GM12878 (cell line): ENCODE data around the gene PHF14. TPM values are rescaled to one million over a fixed set of nuclear protein-coding genes. Genes with fewer than 3 reads are reported as not detected.

Source experiments
- ATF7 ChIP-seq: fragments of 450-650 bp; IDR thresholded peaks from 2 replicates; pipeline ENCODE4 v1.6.1; 2016; ENCODE audit warnings: low read depth, mild to moderate bottlenecking
- CBFB ChIP-seq: IDR thresholded peaks from 2 replicates; pipeline ENCODE4 v1.6.1; 2016; ENCODE audit warnings: antibody characterized with exemption, low read depth
- CEBPB ChIP-seq, 2 experiments: fragments of 150-350 bp in 1 of 2; IDR thresholded peaks; 2 replicates each; pipeline ENCODE4 v1.6.1; 2012 to 2014; ENCODE audit warnings: low read depth in 2 of 2, low read length in 2 of 2, borderline replicate concordance in 1 of 2, inconsistent platforms in 1 of 2
- DPF2 ChIP-seq: fragments of 450-650 bp; IDR thresholded peaks from 2 replicates; pipeline ENCODE4 v1.6.1; 2017; ENCODE audit warnings: mild to moderate bottlenecking
- E4F1 ChIP-seq: fragments of 450-650 bp; IDR thresholded peaks from 2 replicates; pipeline ENCODE4 v1.6.1; 2018; ENCODE audit warnings: borderline replicate concordance, mild to moderate bottlenecking; ENCODE audit not compliant: partially characterized antibody
- FOXK2 ChIP-seq: fragments of 450-650 bp; IDR thresholded peaks from 2 replicates; pipeline ENCODE4 v1.6.1; 2017; ENCODE audit warnings: mild to moderate bottlenecking, moderate library complexity
- IKZF2 ChIP-seq, 2 experiments: fragments of 450-650 bp; IDR thresholded peaks; 2 replicates each; pipeline ENCODE4 v1.6.1; 2017; ENCODE audit warnings: mild to moderate bottlenecking in 2 of 2, moderate library complexity in 2 of 2
- JUNB ChIP-seq: IDR thresholded peaks from 2 replicates; pipeline ENCODE4 v1.6.1; 2016; ENCODE audit warnings: antibody characterized with exemption, mild to moderate bottlenecking
- NFYA ChIP-seq: IDR thresholded peaks from 2 replicates; pipeline ENCODE4 v1.6.1; 2011; ENCODE audit warnings: low read depth, mild to moderate bottlenecking, low read length, improper control_type of control experiment, borderline replicate concordance
- PKNOX1 ChIP-seq: fragments of 450-650 bp; IDR thresholded peaks from 2 replicates; pipeline ENCODE4 v1.6.1; 2016; ENCODE audit warnings: mild to moderate bottlenecking
- RAD21 ChIP-seq: IDR thresholded peaks from 2 replicates; pipeline ENCODE4 v1.6.1; 2011; ENCODE audit warnings: mild to moderate bottlenecking, low read depth, low read length, moderate library complexity; ENCODE audit not compliant: insufficient read depth
- RUNX3 ChIP-seq: IDR thresholded peaks from 2 replicates; pipeline ENCODE4 v1.6.1; 2012; ENCODE audit warnings: low read length, inconsistent platforms
- SUPT20H ChIP-seq: IDR thresholded peaks from 2 replicates; pipeline ENCODE4 v1.6.1; 2011; ENCODE audit warnings: low read depth, mild to moderate bottlenecking, low read length, moderate library complexity, borderline replicate concordance; ENCODE audit not compliant: control insufficient read depth
- YY1 ChIP-seq: IDR thresholded peaks from 2 replicates; pipeline ENCODE4 v1.6.1; 2011; ENCODE audit warnings: low read depth, mild to moderate bottlenecking, low read length
- ZNF217 ChIP-seq: fragments of 450-650 bp; IDR thresholded peaks from 2 replicates; pipeline ENCODE4 v1.6.1; 2017; ENCODE audit warnings: antibody characterized with exemption, mild to moderate bottlenecking
- ZNF274 ChIP-seq: IDR thresholded peaks from one replicate; pipeline ENCODE4 v1.8.0; 2011; ENCODE audit not compliant: insufficient read length, insufficient read depth
- ZNF622 ChIP-seq: fragments of 450-650 bp; IDR thresholded peaks from 2 replicates; pipeline ENCODE4 v1.6.1; 2017; ENCODE audit warnings: mild to moderate bottlenecking, inconsistent platforms
- ZSCAN29 ChIP-seq: fragments of 450-650 bp; IDR thresholded peaks from 2 replicates; pipeline ENCODE4 v1.6.1; 2017; ENCODE audit warnings: mild to moderate bottlenecking, moderate library complexity
- polyA plus RNA-seq, 11 experiments: library from polyadenylated mRNA; depleted of rRNA in 4 of 11; unstranded in 6 of 11; stranded (reverse) in 5 of 11; fragments of >200 nt; fragmentation: Nextera tagmentation in 4 of 11; fragmentation: Illumina TruSeq in 1 of 11; extraction: Ambion mirVana in 4 of 11; extraction: Trizol in 1 of 11; gene quantifications; 1 replicate in 1 of 11; 2 replicates in 10 of 11; pipeline versions ENCODE4 v1.2.1 to v1.2.3, GENCODE V29; 2011 to 2016; ENCODE audit warnings: inconsistent platforms in 2 of 11, missing spikeins in 2 of 11, low read depth in 1 of 11
- total RNA-seq, 4 experiments: library from RNA; depleted of rRNA in 3 of 4; stranded (reverse); fragments of >200 nt in 3 of 4; fragmentation: Illumina TruSeq in 1 of 4; extraction: Trizol in 1 of 4; gene quantifications; 2 replicates each; pipeline versions ENCODE4 v1.2.1 to v1.2.3, GENCODE V29; 2013 to 2021
- TF ChIP-seq, protein P1 (sequence below): fragments of 450-650 bp; IDR thresholded peaks from 2 replicates; pipeline ENCODE4 v1.6.1; 2018; ENCODE audit warnings: mild to moderate bottlenecking, low read depth, moderate library complexity; ENCODE audit not compliant: partially characterized antibody
- TF ChIP-seq, protein P2 (sequence below): fragments of 450-650 bp; IDR thresholded peaks from 2 replicates; pipeline ENCODE4 v1.6.1; 2017; ENCODE audit warnings: mild to moderate bottlenecking
- TF ChIP-seq, protein P3 (sequence below): IDR thresholded peaks from 2 replicates; pipeline ENCODE4 v1.6.1; 2012; ENCODE audit warnings: low read depth, low read length, improper control_type of control experiment

PHF14 gene
- total and polyA plus RNA-seq, 10 of the 15 experiments (the other 5 are each of a cell fraction or from before 2014, with no cell fraction given) = 21.3 to 47.1 (median 29.9) TPM

DNA sequence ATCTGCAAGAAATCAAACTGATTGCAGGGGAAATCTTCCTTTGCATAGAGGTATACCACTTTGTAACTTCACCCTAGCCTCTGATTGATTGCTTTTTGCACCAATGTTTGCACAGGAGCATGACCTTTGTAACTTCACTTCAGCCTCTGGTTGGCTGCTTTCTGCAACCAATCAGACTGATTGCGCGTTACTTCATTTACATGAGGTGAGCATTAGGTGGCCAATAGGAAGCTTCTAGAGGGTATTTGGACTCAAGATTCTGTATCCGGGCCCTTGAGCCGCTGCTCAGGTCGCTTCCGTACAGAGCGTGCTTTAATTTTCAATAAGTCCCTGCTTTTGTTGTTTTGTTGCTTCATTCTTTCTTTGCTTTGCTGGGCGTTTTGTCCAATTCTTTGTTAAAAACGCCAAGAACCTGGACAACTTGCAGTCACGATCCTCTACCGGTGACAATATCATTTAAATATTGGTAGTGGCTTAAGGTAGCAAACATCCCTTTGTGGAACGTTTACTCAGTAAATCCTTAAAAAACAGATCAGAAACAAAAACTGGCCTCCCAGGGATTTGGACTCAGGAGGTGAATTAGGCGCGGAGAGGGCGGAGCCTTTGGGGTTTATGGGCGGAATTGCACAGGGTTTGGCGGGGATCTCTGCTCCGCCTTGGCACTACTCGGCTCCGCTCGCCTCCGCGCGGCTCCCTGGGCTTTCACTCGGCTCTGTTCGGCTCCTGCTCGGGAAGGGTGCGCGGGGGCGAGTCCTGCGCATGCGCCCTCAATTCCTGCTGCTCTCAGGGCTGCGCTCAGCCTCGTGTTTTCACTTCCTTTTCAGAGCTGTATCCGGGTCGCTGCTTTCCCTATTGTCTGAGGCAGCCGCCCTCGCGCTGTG lies at the start of gene PHF14 (continued):
- TF ChIP-seq SUPT20H (no peak), DPF2 (no peak), ZNF622 (no peak), YY1 (0 out of 2 replicates have a peak, but pooled peaks have one; percentile 38), FOXK2 (no peak), JUNB (0 out of 2 replicates have a peak, but pooled peaks have one; percentile 1), RUNX3 (no peak; the same call in 1 of the 2 replicates), ZNF217 (no peak), ZSCAN29 (no peak), ATF7 (no peak), E4F1 (no peak), CBFB (0 out of 2 replicates have a peak, but pooled peaks have one; percentile 45), NFYA (no peak), IKZF2 (IDR thresholded peaks at IDR 0.05) (no peak), CEBPB (IDR thresholded peaks at IDR 0.05; ENCODE audit: borderline replicate concordance in 1 of 2, low read depth in 2 of 2, low read length in 2 of 2) (no peak), RAD21 (no peak), ZNF274 (no peak), PKNOX1 (peak; percentile 95)
- TF ChIP-seq, protein P1, sequence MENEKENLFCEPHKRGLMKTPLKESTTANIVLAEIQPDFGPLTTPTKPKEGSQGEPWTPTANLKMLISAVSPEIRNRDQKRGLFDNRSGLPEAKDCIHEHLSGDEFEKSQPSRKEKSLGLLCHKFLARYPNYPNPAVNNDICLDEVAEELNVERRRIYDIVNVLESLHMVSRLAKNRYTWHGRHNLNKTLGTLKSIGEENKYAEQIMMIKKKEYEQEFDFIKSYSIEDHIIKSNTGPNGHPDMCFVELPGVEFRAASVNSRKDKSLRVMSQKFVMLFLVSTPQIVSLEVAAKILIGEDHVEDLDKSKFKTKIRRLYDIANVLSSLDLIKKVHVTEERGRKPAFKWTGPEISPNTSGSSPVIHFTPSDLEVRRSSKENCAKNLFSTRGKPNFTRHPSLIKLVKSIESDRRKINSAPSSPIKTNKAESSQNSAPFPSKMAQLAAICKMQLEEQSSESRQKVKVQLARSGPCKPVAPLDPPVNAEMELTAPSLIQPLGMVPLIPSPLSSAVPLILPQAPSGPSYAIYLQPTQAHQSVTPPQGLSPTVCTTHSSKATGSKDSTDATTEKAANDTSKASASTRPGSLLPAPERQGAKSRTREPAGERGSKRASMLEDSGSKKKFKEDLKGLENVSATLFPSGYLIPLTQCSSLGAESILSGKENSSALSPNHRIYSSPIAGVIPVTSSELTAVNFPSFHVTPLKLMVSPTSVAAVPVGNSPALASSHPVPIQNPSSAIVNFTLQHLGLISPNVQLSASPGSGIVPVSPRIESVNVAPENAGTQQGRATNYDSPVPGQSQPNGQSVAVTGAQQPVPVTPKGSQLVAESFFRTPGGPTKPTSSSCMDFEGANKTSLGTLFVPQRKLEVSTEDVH = no peak
- TF ChIP-seq, protein P2, sequence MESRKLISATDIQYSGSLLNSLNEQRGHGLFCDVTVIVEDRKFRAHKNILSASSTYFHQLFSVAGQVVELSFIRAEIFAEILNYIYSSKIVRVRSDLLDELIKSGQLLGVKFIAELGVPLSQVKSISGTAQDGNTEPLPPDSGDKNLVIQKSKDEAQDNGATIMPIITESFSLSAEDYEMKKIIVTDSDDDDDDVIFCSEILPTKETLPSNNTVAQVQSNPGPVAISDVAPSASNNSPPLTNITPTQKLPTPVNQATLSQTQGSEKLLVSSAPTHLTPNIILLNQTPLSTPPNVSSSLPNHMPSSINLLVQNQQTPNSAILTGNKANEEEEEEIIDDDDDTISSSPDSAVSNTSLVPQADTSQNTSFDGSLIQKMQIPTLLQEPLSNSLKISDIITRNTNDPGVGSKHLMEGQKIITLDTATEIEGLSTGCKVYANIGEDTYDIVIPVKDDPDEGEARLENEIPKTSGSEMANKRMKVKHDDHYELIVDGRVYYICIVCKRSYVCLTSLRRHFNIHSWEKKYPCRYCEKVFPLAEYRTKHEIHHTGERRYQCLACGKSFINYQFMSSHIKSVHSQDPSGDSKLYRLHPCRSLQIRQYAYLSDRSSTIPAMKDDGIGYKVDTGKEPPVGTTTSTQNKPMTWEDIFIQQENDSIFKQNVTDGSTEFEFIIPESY = no peak
- TF ChIP-seq, protein P3, sequence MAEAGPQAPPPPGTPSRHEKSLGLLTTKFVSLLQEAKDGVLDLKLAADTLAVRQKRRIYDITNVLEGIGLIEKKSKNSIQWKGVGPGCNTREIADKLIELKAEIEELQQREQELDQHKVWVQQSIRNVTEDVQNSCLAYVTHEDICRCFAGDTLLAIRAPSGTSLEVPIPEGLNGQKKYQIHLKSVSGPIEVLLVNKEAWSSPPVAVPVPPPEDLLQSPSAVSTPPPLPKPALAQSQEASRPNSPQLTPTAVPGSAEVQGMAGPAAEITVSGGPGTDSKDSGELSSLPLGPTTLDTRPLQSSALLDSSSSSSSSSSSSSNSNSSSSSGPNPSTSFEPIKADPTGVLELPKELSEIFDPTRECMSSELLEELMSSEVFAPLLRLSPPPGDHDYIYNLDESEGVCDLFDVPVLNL = no peak
